Activated CD8-positive, alpha-beta T cell treated with anti-CD3 and anti-CD28 coated beads, Interleukin-2, amount 10 ng/mL, durations not matched to agents 7 days and 5 days (primary cell): ENCODE measurements around the gene PDF. TPM values are rescaled to one million over a fixed set of nuclear protein-coding genes. Genes with fewer than 3 reads are reported as not detected.

Experiments used
- ATAC-seq: fragments of 150-1000 bp; cut with Tn5 transposase; one replicate; pipeline ENCODE4 v1.10.0; 2021; ENCODE audit warnings: moderate library complexity
- CTCF ChIA-PET: fragments of 350-600 bp; sonication (Branson Sonifier 250); formaldehyde crosslinking; loops from one replicate; lab custom pipeline; 2021; ENCODE audit warnings: antibody characterized with exemption; lab: Charles Lee
- POLR2A ChIA-PET: fragments of 350-600 bp; sonication (Branson Sonifier 250); formaldehyde crosslinking; loops from one replicate; lab custom pipeline; 2021; ENCODE audit warnings: antibody characterized with exemption; lab: Charles Lee
- DNase-seq: peaks from one replicate; pipeline ENCODE4 v3.0.0-alpha.2; 2020
- H3K27ac Mint-ChIP-seq: one replicate; pipeline ENCODE4 v1.8.0; 2021; ENCODE audit warnings: mild to moderate bottlenecking, mixed read lengths
- H3K27me3 Mint-ChIP-seq: one replicate; pipeline ENCODE4 v1.8.0; 2021; ENCODE audit warnings: low read depth, mixed read lengths
- H3K36me3 Mint-ChIP-seq: one replicate; pipeline ENCODE4 v1.8.0; 2021; ENCODE audit warnings: low read depth, mixed read lengths
- H3K4me1 Mint-ChIP-seq: one replicate; pipeline ENCODE4 v1.8.0; 2021; ENCODE audit warnings: low read depth, mixed read lengths
- H3K4me3 Mint-ChIP-seq: one replicate; pipeline ENCODE4 v1.8.0; 2021; ENCODE audit warnings: mild to moderate bottlenecking, mixed read lengths
- H3K9me3 Mint-ChIP-seq: one replicate; pipeline ENCODE4 v1.8.0; 2022; ENCODE audit warnings: mixed read lengths; ENCODE audit not compliant: insufficient read depth
- total RNA-seq, 2 experiments: library from RNA; stranded (reverse); gene quantifications; one replicate each; pipeline ENCODE4 v1.2.3, GENCODE V29; 2021

Gene PDF
- total RNA-seq, 2 experiments from 2014 or later, result 15.2 to 16.0 TPM

DNA sequence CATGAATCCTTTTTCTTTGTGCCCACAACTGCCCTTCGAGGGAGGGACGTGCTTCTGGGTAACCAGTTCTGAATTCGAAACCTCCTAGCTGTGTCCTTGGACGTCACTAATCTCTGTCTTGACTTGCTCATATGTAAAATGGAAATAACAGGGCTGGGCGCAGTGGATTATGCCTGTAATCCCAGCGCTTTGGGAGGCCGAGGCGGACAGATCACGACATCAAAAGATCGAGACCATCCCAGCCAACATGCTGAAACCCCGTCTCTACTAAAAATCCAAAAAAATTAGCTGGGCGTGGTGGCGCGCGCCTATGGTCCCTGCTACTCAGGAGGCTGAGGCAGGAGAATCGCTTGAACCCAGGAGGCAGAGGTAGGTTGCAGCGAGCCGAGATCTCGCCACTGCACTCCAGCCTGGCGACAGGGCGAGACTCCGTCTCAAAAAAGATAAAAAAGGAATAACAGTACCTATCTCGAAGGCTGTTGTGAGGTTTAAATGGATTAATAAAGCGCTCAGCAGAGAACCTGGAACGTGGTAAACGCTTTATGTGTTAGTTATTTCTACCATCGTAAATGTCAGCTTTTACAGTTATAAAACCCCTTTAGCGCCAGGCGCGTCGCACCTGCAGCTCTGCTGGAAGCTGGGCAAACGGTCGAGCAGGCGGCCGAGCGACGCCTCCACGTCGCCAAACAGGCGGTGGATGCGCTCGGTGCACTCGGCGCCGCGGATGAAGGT lies 8.3 kb upstream of the PDF start:
- Mint-ChIP-seq H3K27me3 (no peaks in the 10 kb centered on the region), H3K9me3 (no peaks in the 10 kb centered on the region), H3K27ac (peak overlapping the region; percentile 98), H3K4me3 (peak overlapping the region; percentile 98), H3K4me1 (peaks cover 41% of the 10 kb centered on the region), H3K36me3 (peaks cover 71% of the 10 kb centered on the region)
- ChIA-PET CTCF (interaction anchor here (1.0 to 1.6 kb wide), 4 partner anchors 8 to 416 kb away, joined by 3 to 4 read pairs (median 3); partner anchors contain the start of gene NOB1), POLR2A (interaction anchor here (1.3 to 1.4 kb wide), 4 partner anchors 9 to 226 kb away, joined by 3 to 8 read pairs (median 6); partner anchors contain the start of gene PDF)
- no peak for DNase-seq
- ATAC-seq, result peak; percentile 1

DNA sequence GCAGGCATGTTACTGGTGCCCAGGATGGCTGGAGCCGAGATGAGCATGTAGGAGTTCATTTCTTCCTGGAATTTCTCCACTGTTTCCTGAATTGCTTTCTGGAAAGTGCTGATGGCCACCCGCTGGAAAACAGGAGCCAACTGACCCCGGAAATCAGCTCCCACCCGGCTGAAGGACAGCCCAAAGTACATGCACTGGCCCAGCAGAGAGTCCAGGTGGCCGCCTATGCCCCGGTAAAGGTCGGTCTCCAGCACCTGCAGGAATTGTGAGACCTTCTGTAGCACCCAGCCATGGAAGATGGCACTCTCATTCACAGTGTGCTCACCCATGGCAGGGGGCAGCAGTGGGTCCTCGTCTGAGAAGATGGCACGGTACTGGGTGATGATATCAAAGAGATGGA lies 4.3 kb upstream of the PDF start:
- H3K4me3 Mint-ChIP-seq, result no peak overlapping the region
- POLR2A ChIA-PET, result no interaction called here

DNA sequence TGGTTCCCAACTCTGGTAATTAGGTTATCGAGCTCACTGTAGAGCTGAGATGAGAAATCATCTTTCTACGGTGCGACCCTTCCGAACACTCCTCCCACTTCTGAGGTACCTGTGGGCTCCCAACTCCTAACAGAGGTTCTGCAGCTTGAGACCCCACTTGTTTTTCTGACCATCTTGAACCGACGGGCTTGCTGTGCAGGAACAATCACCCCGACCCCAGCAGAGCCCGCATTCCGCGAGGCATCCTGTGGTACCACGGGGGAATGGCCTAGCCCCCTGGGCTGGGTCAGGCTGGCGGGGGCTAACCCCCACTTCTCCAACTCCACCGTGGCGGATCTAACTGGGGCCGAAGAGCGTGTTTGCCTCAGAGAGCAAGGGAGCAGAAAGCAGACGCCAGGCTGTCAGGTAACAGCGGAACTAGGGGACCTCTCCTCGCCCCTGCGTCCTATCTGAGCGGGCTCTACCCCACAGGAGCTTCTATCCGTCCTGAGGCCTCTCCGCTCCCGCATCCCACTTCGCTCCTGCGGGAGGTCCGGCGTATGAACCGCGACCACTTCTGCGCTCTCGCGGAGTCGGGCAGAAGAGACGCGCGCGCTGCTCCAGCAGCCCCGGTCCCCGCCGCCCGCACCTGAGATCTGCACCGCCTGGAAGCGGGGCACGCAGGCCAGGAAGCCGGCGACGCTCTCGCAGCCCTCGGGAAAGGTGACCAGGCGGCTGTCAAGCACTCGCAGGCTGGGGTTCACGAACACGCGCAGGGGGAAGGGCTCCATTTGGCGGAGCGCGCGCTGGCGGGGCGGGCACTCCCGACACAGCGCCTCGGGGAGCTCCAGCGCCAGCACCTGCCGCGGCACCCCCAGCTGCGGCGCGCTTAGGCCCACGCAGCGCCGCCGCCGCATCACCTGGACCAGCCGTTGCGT lies 761 bp downstream of the PDF start:
- Mint-ChIP-seq H3K27me3 (no peaks in the 10 kb centered on the region), H3K4me1 (peaks cover 38% of the 10 kb centered on the region), H3K9me3 (no peaks in the 10 kb centered on the region), H3K27ac (peak overlapping the region; percentile 68), H3K4me3 (peak overlapping the region; percentile 82), H3K36me3 (peaks cover 66% of the 10 kb centered on the region)
- DNase-seq, result peak; percentile 62
- peak; percentile 57 for ATAC-seq
- CTCF ChIA-PET, result interaction anchor here (1.3 to 3.3 kb wide), 7 partner anchors 11 to 180 kb away, joined by 3 to 11 read pairs (median 5); partner anchors contain the start of gene VPS4A
- POLR2A ChIA-PET, result interaction anchor here (0.6 to 2.4 kb wide), 6 partner anchors 9 to 17 kb away, joined by 3 to 8 read pairs (median 3); partner anchors contain the start of genes COG8 and NIP7

More for the DNA sequence above, 4.3 kb upstream of the PDF start:
- peaks cover 27% of the 10 kb centered on the region for H3K4me1 Mint-ChIP-seq
- H3K27ac Mint-ChIP-seq, result no peak overlapping the region
- H3K9me3 Mint-ChIP-seq, result no peaks in the 10 kb centered on the region
- CTCF ChIA-PET, result no interaction called here
- DNase-seq (no peak), ATAC-seq (no peak)
- peaks cover 61% of the 10 kb centered on the region for H3K36me3 Mint-ChIP-seq
- no peaks in the 10 kb centered on the region for H3K27me3 Mint-ChIP-seq

- no peaks in the 10 kb centered on the region for H3K27me3 Mint-ChIP-seq
- peaks cover 38% of the 10 kb centered on the region for H3K4me1 Mint-ChIP-seq
- H3K4me3 Mint-ChIP-seq, result peak overlapping the region; percentile 82
- H3K27ac Mint-ChIP-seq, result peak overlapping the region; percentile 60
- ATAC-seq (no peak), DNase-seq (no peak)
- H3K36me3 Mint-ChIP-seq, result peaks cover 64% of the 10 kb centered on the region
- CTCF ChIA-PET, result interaction anchor here (0.6 to 3.3 kb wide), 6 partner anchors 11 to 179 kb away, joined by 3 to 11 read pairs (median 4); partner anchors contain the start of gene VPS4A
- H3K9me3 Mint-ChIP-seq, result no peaks in the 10 kb centered on the region
- POLR2A ChIA-PET, result interaction anchor here (0.5 to 2.4 kb wide), 4 partner anchors 10 to 160 kb away, joined by 3 to 8 read pairs (median 4); partner anchors contain the start of genes COG8 and NIP7
Measured at GRCh38 chr16:69328854-69329316, 1.5 kb downstream of the PDF start.

DNA sequence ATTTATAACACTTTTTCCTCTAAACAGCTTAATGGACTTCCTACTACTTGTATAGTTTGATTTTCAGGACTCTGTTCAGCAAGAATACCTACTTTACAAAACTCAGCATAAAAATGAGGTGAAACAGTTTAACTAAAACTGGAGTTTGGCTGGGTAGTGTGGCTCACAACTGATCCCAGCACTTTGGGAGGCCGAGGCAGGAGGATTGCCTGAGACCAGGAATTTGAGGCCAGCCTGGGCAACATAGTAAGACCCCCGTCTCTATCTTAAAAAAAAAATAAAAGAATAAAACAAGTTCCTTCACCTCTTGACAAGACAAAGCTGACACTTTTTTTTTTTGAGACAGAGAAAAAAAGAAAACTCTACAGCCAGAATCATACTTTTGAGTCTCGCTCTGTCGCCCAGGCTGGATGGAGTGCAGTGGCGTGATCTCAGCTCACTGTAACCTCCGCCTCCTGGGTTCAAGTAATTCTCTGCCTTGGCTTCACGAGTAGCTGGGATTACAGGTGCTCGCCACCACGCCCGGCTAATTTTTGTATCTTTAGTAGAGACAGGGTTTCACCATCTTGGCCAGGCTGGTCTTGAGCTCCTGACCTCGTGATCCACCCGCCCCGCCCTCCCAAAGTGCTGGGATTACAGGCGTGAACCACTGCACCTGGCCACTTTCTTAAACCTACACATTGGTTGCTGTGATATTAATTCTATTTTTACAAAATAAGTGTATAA lies 2.6 kb downstream of the PDF start:
- ATAC-seq (no peak), DNase-seq (no peak)
- H3K27ac Mint-ChIP-seq, result no peak overlapping the region
- CTCF ChIA-PET, result interaction anchor here (1.3 to 3.3 kb wide), 4 partner anchors 8 to 178 kb away, joined by 3 to 11 read pairs (median 6); no protein-coding TSS in a partner anchor
- peaks cover 64% of the 10 kb centered on the region for H3K36me3 Mint-ChIP-seq
- H3K4me1 Mint-ChIP-seq, result peaks cover 38% of the 10 kb centered on the region
- no peaks in the 10 kb centered on the region for H3K9me3 Mint-ChIP-seq
- POLR2A ChIA-PET, result interaction anchor here (0.6 to 1.8 kb wide), 2 partner anchors 12 to 301 kb away, joined by 4 to 6 read pairs; partner anchors contain the start of gene NIP7
- H3K27me3 Mint-ChIP-seq, result no peaks in the 10 kb centered on the region
- peak overlapping the region; percentile 82 for H3K4me3 Mint-ChIP-seq

DNA sequence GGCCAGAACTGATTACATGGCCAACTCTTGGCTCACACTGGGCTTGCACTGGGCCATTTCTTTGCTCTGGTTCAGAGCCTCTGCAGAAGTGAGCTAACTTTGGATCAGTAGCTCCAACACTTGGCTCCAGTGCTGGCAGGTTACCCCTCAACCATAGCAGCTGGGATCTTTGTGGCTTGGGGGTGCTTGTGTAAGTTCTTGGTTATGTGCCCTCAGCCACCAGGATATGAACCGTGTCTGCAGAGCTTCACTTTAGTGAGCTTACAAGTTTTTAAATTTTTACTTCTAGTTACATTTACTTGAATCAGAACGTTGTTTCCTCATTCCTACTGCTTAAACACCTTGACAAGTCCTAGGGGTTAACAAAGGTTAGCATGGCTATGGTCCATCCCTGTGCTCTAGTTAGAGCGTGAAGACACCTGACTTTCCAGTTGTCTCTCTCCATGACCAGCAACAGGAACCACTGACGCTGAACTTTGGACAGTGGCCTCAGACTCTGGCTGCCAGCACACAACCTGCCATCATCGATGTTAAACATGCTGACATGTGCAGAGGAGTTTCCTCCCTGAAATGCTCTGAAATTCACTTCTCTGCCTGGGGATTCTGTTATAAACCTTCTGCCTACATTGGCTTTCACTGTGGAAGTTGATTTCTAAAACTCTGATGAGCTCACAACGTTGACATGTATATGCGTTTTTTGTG lies 4.1 kb downstream of the PDF start:
- Mint-ChIP-seq H3K9me3 (no peaks in the 10 kb centered on the region), H3K4me1 (peaks cover 37% of the 10 kb centered on the region), H3K36me3 (peaks cover 65% of the 10 kb centered on the region), H3K27ac (peak overlapping the region; percentile 43), H3K27me3 (no peaks in the 10 kb centered on the region), H3K4me3 (peak overlapping the region; percentile 15)
- DNase-seq (no peak), ATAC-seq (no peak)
- POLR2A ChIA-PET, result interaction anchor here (0.5 to 1.2 kb wide), 3 partner anchors 12 to 14 kb away, joined by 3 to 5 read pairs (median 4); partner anchors contain the start of genes COG8 and NIP7
- CTCF ChIA-PET, result interaction anchor here (0.6 to 3.3 kb wide), 5 partner anchors 8 to 177 kb away, joined by 3 to 11 read pairs (median 5); no protein-coding TSS in a partner anchor

GRCh38 chr16:69325784-69326171 lies 4.6 kb downstream of the PDF start:
- CTCF ChIA-PET, result interaction anchor here (0.9 to 1.8 kb wide), 2 partner anchors 10 to 14 kb away, joined by 3 to 6 read pairs; no protein-coding TSS in a partner anchor
- POLR2A ChIA-PET, result interaction anchor here (0.5 to 1.2 kb wide), 2 partner anchors 11 to 13 kb away, joined by 3 to 5 read pairs; partner anchors contain the start of genes COG8 and NIP7
- H3K36me3 Mint-ChIP-seq, result peaks cover 68% of the 10 kb centered on the region
- H3K27ac Mint-ChIP-seq, result peak overlapping the region; percentile 43
- no peak for ATAC-seq
- no peaks in the 10 kb centered on the region for H3K27me3 Mint-ChIP-seq
- peaks cover 35% of the 10 kb centered on the region for H3K4me1 Mint-ChIP-seq
- DNase-seq, result no peak
- no peaks in the 10 kb centered on the region for H3K9me3 Mint-ChIP-seq
- no peak overlapping the region for H3K4me3 Mint-ChIP-seq

- Mint-ChIP-seq H3K27ac (no peak overlapping the region), H3K27me3 (no peaks in the 10 kb centered on the region), H3K4me3 (no peak overlapping the region), H3K36me3 (peaks cover 73% of the 10 kb centered on the region), H3K9me3 (no peaks in the 10 kb centered on the region), H3K4me1 (peaks cover 34% of the 10 kb centered on the region)
- DNase-seq, result no peak
- ChIA-PET CTCF (no interaction called here), POLR2A (interaction anchor here (1.3 kb wide), 1 partner anchor 13 kb away, joined by 3 read pairs; no protein-coding TSS in a partner anchor)
- no peak for ATAC-seq
Measured at GRCh38 chr16:69324585-69325253, 5.7 kb downstream of the PDF start.

DNA sequence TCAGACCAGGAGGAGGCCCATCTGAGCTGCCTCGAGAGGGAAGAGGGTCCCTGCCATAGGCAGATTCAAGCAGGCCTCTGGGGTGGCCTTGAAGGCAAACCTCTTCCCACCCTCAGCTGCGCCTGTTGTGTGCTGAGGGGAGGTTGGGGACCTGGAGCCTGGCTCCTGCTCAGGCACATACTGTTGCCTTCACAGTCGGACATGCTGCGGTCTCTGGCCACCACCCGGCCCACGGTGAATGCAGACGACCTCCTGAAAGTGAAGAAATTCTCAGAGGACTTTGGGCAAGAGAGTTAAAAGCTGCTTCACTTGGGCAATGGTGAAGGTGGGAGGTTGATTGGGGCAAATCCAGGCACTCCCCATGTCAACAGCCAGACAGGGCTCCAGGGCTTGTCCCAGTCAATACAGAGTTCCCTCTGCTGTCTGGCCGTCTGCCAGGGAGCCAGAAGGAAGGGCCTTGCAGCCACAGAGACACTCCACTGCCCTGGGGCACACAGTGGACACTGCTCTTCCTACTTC lies 6.3 kb downstream of the PDF start:
- ATAC-seq (no peak), DNase-seq (no peak)
- CTCF ChIA-PET, result no interaction called here
- peaks cover 73% of the 10 kb centered on the region for H3K36me3 Mint-ChIP-seq
- no peak overlapping the region for H3K27ac Mint-ChIP-seq
- POLR2A ChIA-PET, result interaction anchor here (1.3 kb wide), 1 partner anchor 14 kb away, joined by 3 read pairs; no protein-coding TSS in a partner anchor
- H3K9me3 Mint-ChIP-seq, result no peaks in the 10 kb centered on the region
- H3K27me3 Mint-ChIP-seq, result no peaks in the 10 kb centered on the region
- peaks cover 29% of the 10 kb centered on the region for H3K4me1 Mint-ChIP-seq
- H3K4me3 Mint-ChIP-seq, result no peak overlapping the region
